NB4 (cell line): Measurements from ENCODE around the gene LYPLA2.

ENCODE experiments used
- CTCF ChIP-seq: IDR thresholded peaks from one replicate; pipeline ENCODE4 v1.5.1; 2012; ENCODE audit warnings: low read depth, low read length
- MAX ChIP-seq: IDR thresholded peaks from 2 replicates; pipeline ENCODE4 v1.6.1; 2011; ENCODE audit warnings: low read depth, low read length
- MYC ChIP-seq: IDR thresholded peaks from 2 replicates; pipeline ENCODE4 v1.6.1; 2011; ENCODE audit warnings: low read depth, low read length
- POLR2A ChIP-seq: IDR thresholded peaks from 2 replicates; pipeline ENCODE4 v1.6.1; 2011; ENCODE audit warnings: mild to moderate bottlenecking; ENCODE audit not compliant: insufficient read length; ENCODE audit errors: extremely low read depth

GRCh38 chr1:23810818-23811540 lies 20.0 kb downstream of the LYPLA2 start:
- peak; percentile 89 for TF ChIP-seq CTCF
- no peak for TF ChIP-seq POLR2A
- 0 out of 2 replicates have a peak, but pooled peaks have one; percentile 51 for TF ChIP-seq MYC
- TF ChIP-seq MAX, result peak; percentile 41; the same call in 1 of the 2 replicates
